Smooth muscle cell (in vitro differentiated cells): ENCODE data around the gene KRTAP9-4. TPM values are rescaled to one million over a fixed set of nuclear protein-coding genes. Genes with fewer than 3 reads are reported as not detected.

Experiments
- DNase-seq: peaks from one replicate; lab custom pipeline; 2025; ENCODE audit not compliant: unreplicated experiment; lab: John Stamatoyannopoulos, UW
- H2AFZ ChIP-seq: fragments of 200-600 bp; sonication (generic); 2 replicates; pipeline ENCODE4 v1.6.0; 2016; ENCODE audit warnings: antibody characterized with exemption, low read depth, mild to moderate bottlenecking
- H3F3A ChIP-seq: fragments of 200-600 bp; sonication (generic); 2 replicates; pipeline ENCODE4 v1.6.0; 2017; ENCODE audit warnings: antibody characterized with exemption, low read depth
- H3K27ac ChIP-seq: fragments of 200-600 bp; sonication (generic); 2 replicates; pipeline ENCODE4 v1.5.1; 2016; ENCODE audit warnings: low read depth, mild to moderate bottlenecking
- H3K27me3 ChIP-seq: fragments of 200-600 bp; sonication (generic); 2 replicates; pipeline ENCODE4 v1.6.1; 2016; ENCODE audit warnings: low read depth, mild to moderate bottlenecking
- H3K36me3 ChIP-seq: fragments of 200-600 bp; sonication (generic); 2 replicates; pipeline ENCODE4 v1.5.1; 2016; ENCODE audit warnings: low read depth
- H3K4me1 ChIP-seq: fragments of 200-600 bp; sonication (generic); 2 replicates; pipeline ENCODE4 v1.5.1; 2016; ENCODE audit warnings: low read depth
- H3K4me2 ChIP-seq: fragments of 200-600 bp; sonication (generic); 2 replicates; pipeline ENCODE4 v1.6.0; 2016; ENCODE audit warnings: mild to moderate bottlenecking
- H3K4me3 ChIP-seq: fragments of 200-600 bp; sonication (generic); 2 replicates; pipeline ENCODE4 v1.5.1; 2016; ENCODE audit warnings: mild to moderate bottlenecking
- H3K79me2 ChIP-seq: fragments of 200-600 bp; sonication (generic); 2 replicates; pipeline ENCODE4 v1.6.0; 2016; ENCODE audit warnings: low read depth, mild to moderate bottlenecking
- H3K9ac ChIP-seq: fragments of 200-600 bp; sonication (generic); 2 replicates; pipeline ENCODE4 v1.6.0; 2016; ENCODE audit warnings: low read depth
- H3K9me3 ChIP-seq: fragments of 200-600 bp; sonication (generic); replicated peaks from 2 replicates; pipeline ENCODE4 v1.5.1; 2016; ENCODE audit warnings: low read depth
- H4K20me1 ChIP-seq: fragments of 200-600 bp; sonication (generic); 2 replicates; pipeline ENCODE4 v1.6.0; 2016; ENCODE audit warnings: low read depth
- WGBS: methylation state at CpG from one replicate; pipeline ENCODE4 v1.1.7; 2016; ENCODE audit warnings: low lambda C conversion rate; 5-methylcytosine and 5-hydroxymethylcytosine counted together
- polyA plus RNA-seq: library from polyadenylated mRNA; unstranded; fragments of >200 nt; fragmentation: Nextera tagmentation; extraction: Ambion mirVana; gene quantifications from 2 replicates; pipeline ENCODE4 v1.2.1, GENCODE V29; 2016
- small RNA-seq: library from RNA; depleted of rRNA; stranded (forward); fragments of <200 nt; gene quantifications from one replicate; pipeline ENCODE3, GENCODE V24; 2014
- total RNA-seq: library from RNA; depleted of rRNA; stranded (reverse); fragments of >200 nt; gene quantifications from 2 replicates; pipeline ENCODE4 v1.2.3, GENCODE V29; 2014
- TF ChIP-seq, protein P1 (sequence below): fragments of 200-600 bp; sonication (generic); IDR thresholded peaks from 2 replicates; pipeline ENCODE4 v1.5.1; 2017; ENCODE audit warnings: borderline replicate concordance, mild to moderate bottlenecking, antibody characterized with exemption; ENCODE audit not compliant: insufficient read depth, poor library complexity, severe bottlenecking

Gene KRTAP9-4
- total and polyA plus RNA-seq, 2 experiments from 2014 or later: not detected

DNA sequence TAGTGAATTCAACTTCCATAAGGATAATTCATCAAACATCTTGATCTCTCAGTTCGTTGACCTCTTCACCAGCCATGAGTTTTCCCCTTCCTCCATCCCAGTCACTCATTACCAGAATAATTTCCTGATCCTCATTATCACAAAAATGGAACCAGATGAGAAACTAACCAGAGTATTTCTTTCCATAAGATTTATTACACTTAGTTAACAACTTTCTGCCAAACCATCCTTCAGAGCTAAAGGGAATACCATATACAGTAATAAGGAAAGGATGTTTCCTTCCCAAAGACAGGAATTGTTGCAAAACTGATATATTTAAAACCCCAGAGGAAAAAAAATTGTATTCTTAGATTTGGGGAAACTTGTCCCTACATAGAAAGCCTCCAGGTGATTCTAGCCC is 44.5 kb downstream of the KRTAP9-4 start:
- no peaks in the 10 kb centered on the region for H3K27me3 ChIP-seq
- no peak overlapping the region for H3K4me3 ChIP-seq
- H3K4me1 ChIP-seq: no peaks in the 10 kb centered on the region
- H3K79me2 ChIP-seq: no peaks in the 10 kb centered on the region
- H3K27ac ChIP-seq: no peak overlapping the region
- no peaks in the 10 kb centered on the region for H3F3A ChIP-seq
- no peaks in the 10 kb centered on the region for H3K9me3 ChIP-seq
- H3K36me3 ChIP-seq: no peaks in the 10 kb centered on the region
- DNase-seq: no peak
- WGBS: 100% methylated on average over 1 of the region's 1 CpG
- H2AFZ ChIP-seq: no peak overlapping the region
- no peak overlapping the region for H3K4me2 ChIP-seq
- no peak overlapping the region for H3K9ac ChIP-seq
- TF ChIP-seq, protein P1, sequence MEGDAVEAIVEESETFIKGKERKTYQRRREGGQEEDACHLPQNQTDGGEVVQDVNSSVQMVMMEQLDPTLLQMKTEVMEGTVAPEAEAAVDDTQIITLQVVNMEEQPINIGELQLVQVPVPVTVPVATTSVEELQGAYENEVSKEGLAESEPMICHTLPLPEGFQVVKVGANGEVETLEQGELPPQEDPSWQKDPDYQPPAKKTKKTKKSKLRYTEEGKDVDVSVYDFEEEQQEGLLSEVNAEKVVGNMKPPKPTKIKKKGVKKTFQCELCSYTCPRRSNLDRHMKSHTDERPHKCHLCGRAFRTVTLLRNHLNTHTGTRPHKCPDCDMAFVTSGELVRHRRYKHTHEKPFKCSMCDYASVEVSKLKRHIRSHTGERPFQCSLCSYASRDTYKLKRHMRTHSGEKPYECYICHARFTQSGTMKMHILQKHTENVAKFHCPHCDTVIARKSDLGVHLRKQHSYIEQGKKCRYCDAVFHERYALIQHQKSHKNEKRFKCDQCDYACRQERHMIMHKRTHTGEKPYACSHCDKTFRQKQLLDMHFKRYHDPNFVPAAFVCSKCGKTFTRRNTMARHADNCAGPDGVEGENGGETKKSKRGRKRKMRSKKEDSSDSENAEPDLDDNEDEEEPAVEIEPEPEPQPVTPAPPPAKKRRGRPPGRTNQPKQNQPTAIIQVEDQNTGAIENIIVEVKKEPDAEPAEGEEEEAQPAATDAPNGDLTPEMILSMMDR: no peak
- no peaks in the 10 kb centered on the region for H4K20me1 ChIP-seq

DNA sequence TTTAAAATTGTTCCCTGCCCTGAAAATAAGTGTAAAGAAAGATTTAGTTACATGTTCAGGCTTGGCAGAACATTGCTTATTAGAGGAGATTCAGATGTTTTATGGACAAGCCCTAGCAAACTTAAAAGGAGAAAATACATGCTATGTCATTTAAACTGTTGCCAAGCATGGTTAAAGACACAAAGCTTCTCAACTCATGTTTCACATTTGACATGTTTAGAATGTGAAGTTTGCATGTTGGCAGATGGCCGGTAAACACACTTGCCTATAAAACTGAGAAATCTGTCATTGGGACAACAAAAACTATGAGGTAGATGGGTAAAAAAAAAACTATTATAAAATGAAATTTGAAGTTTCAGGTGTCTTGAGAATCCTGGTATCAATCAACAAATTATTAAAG is 47.4 kb downstream of the KRTAP9-4 start:
- Histone ChIP-seq H3K36me3 (no peaks in the 10 kb centered on the region), H3K79me2 (no peaks in the 10 kb centered on the region), H3K4me2 (no peak overlapping the region), H3K9me3 (no peaks in the 10 kb centered on the region), H3K27ac (no peak overlapping the region), H4K20me1 (no peaks in the 10 kb centered on the region), H3K4me1 (no peaks in the 10 kb centered on the region), H3K9ac (no peak overlapping the region), H3F3A (no peaks in the 10 kb centered on the region), H3K27me3 (no peaks in the 10 kb centered on the region), H3K4me3 (no peak overlapping the region), H2AFZ (no peak overlapping the region)
- TF ChIP-seq, protein P1: no peak
- 90% methylated on average over 1 of the region's 1 CpG for WGBS
- no peak for DNase-seq

DNA sequence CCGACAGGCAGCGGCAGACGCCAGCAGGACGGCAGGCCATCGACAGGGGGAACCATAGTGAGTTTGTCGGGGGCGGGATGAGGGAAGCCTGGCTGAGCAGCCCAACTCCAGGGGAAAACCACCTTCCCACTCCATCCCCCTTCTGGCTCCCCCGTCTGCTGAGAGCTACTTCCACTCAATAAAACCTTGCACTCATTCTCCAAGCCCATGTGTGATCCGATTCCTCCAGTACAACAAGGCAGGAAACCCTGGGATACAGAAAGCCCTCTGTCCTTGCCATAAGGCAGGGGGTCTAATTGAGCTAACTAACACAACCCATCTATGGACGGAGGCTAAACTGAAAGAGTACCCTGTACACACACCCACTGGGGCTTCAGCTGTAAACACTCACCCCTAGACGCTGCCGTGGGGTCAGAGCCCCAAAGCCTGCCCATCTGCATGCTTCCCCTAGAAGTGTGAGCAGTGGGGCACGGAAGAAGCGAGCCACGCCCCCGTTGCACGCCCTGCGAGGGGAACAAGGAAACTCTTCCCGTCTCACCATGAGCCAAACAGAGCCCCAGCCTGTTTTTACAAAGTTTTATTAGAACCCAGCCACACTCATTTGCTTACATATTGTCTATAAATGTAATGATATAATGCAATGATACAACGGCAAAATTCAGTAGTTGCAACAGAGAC is 49.1 kb downstream of the KRTAP9-4 start:
- Histone ChIP-seq H3K4me1 (no peaks in the 10 kb centered on the region), H3K4me3 (no peak overlapping the region), H3K36me3 (no peaks in the 10 kb centered on the region), H3K27ac (no peak overlapping the region), H3K4me2 (no peak overlapping the region), H3K79me2 (no peaks in the 10 kb centered on the region), H4K20me1 (no peaks in the 10 kb centered on the region), H3K9me3 (no peaks in the 10 kb centered on the region), H3K27me3 (no peaks in the 10 kb centered on the region), H3K9ac (no peak overlapping the region), H2AFZ (no peak overlapping the region), H3F3A (no peaks in the 10 kb centered on the region)
- WGBS: 94% methylated on average over 20 of the region's 20 CpGs
- TF ChIP-seq, protein P1: no peak
- DNase-seq: no peak

Small RNA genes lying within 50 kb of the gene (small RNA-seq; reads per million reads assigned to genes)
- gene KRTAP9-10P: not detected

Other genes starting within 250 kb of the KRTAP9-4 start
Only the 30 nearest of the 41 such genes appear.
- gene KRTAP2-3, start 189.6 kb upstream of the KRTAP9-4 start, total RNA-seq: 3.5 and 17.3 TPM in 2 replicates
- gene KRTAP2-3, start 189.6 kb upstream of the KRTAP9-4 start, polyA plus RNA-seq: 21.0 and 71.9 TPM in 2 replicates
- not detected in 2 replicates for gene KRTAP2-4, start 183.8 kb upstream of the KRTAP9-4 start, total RNA-seq
- 0.38 TPM in 1 of 2 replicates, not detected in the other for gene KRTAP2-4, start 183.8 kb upstream of the KRTAP9-4 start, polyA plus RNA-seq
- not detected in 2 replicates for gene KRTAP4-7, start 165.5 kb upstream of the KRTAP9-4 start, total RNA-seq
- gene KRTAP4-7, start 165.5 kb upstream of the KRTAP9-4 start, polyA plus RNA-seq: not detected in 2 replicates
- gene KRTAP4-8, start 151.5 kb upstream of the KRTAP9-4 start, total RNA-seq: not detected in 2 replicates
- 0.56 TPM in 1 of 2 replicates, not detected in the other for gene KRTAP4-8, start 151.5 kb upstream of the KRTAP9-4 start, polyA plus RNA-seq
- not detected in 2 replicates for gene KRTAP4-16, start 147.5 kb upstream of the KRTAP9-4 start, total RNA-seq
- not detected in 2 replicates for gene KRTAP4-16, start 147.5 kb upstream of the KRTAP9-4 start, polyA plus RNA-seq
- 1.7 TPM in 1 of 2 replicates, not detected in the other for gene KRTAP4-9, start 144.3 kb upstream of the KRTAP9-4 start, total RNA-seq
- gene KRTAP4-9, start 144.3 kb upstream of the KRTAP9-4 start, polyA plus RNA-seq: not detected in 2 replicates
- gene KRTAP4-11, start 131.3 kb upstream of the KRTAP9-4 start, total RNA-seq: not detected in 2 replicates
- gene KRTAP4-11, start 131.3 kb upstream of the KRTAP9-4 start, polyA plus RNA-seq: not detected in 2 replicates
- gene KRTAP4-12, start 125.5 kb upstream of the KRTAP9-4 start, total RNA-seq: not detected in 2 replicates
- not detected in 2 replicates for gene KRTAP4-12, start 125.5 kb upstream of the KRTAP9-4 start, polyA plus RNA-seq
- not detected in 2 replicates for gene KRTAP4-6, start 109.1 kb upstream of the KRTAP9-4 start, total RNA-seq
- not detected in 2 replicates for gene KRTAP4-6, start 109.1 kb upstream of the KRTAP9-4 start, polyA plus RNA-seq
- not detected in 2 replicates for gene KRTAP4-5, start 99.9 kb upstream of the KRTAP9-4 start, total RNA-seq
- not detected in 2 replicates for gene KRTAP4-5, start 99.9 kb upstream of the KRTAP9-4 start, polyA plus RNA-seq
- not detected in 2 replicates for gene KRTAP4-4, start 88.9 kb upstream of the KRTAP9-4 start, total RNA-seq
- gene KRTAP4-4, start 88.9 kb upstream of the KRTAP9-4 start, polyA plus RNA-seq: not detected in 2 replicates
- not detected in 2 replicates for gene KRTAP4-3, start 81.5 kb upstream of the KRTAP9-4 start, total RNA-seq
- not detected in 2 replicates for gene KRTAP4-3, start 81.5 kb upstream of the KRTAP9-4 start, polyA plus RNA-seq
- not detected in 2 replicates for gene KRTAP4-2, start 71.5 kb upstream of the KRTAP9-4 start, total RNA-seq
- not detected in 2 replicates for gene KRTAP4-2, start 71.5 kb upstream of the KRTAP9-4 start, polyA plus RNA-seq
- gene KRTAP4-1, start 64.8 kb upstream of the KRTAP9-4 start, total RNA-seq: not detected in 2 replicates
- not detected in 2 replicates for gene KRTAP4-1, start 64.8 kb upstream of the KRTAP9-4 start, polyA plus RNA-seq
- gene KRTAP9-1, start 59.8 kb upstream of the KRTAP9-4 start, total RNA-seq: not detected in 2 replicates
- gene KRTAP9-1, start 59.8 kb upstream of the KRTAP9-4 start, polyA plus RNA-seq: not detected in 2 replicates
- gene KRTAP9-2, start 23.0 kb upstream of the KRTAP9-4 start, total RNA-seq: not detected in 2 replicates
- gene KRTAP9-2, start 23.0 kb upstream of the KRTAP9-4 start, polyA plus RNA-seq: not detected in 2 replicates
- gene KRTAP9-3, start 17.2 kb upstream of the KRTAP9-4 start, total RNA-seq: not detected in 2 replicates
- gene KRTAP9-3, start 17.2 kb upstream of the KRTAP9-4 start, polyA plus RNA-seq: not detected in 2 replicates
- gene KRTAP9-8, start 11.7 kb upstream of the KRTAP9-4 start, total RNA-seq: not detected in 2 replicates
- gene KRTAP9-8, start 11.7 kb upstream of the KRTAP9-4 start, polyA plus RNA-seq: not detected in 2 replicates
- not detected in 2 replicates for gene KRTAP9-9, start 5.7 kb downstream of the KRTAP9-4 start, total RNA-seq
- not detected in 2 replicates for gene KRTAP9-9, start 5.7 kb downstream of the KRTAP9-4 start, polyA plus RNA-seq
- not detected in 2 replicates for gene KRTAP9-6, start 15.7 kb downstream of the KRTAP9-4 start, total RNA-seq
- gene KRTAP9-6, start 15.7 kb downstream of the KRTAP9-4 start, polyA plus RNA-seq: not detected in 2 replicates
- not detected in 2 replicates for gene KRTAP9-7, start 26.0 kb downstream of the KRTAP9-4 start, total RNA-seq
- gene KRTAP9-7, start 26.0 kb downstream of the KRTAP9-4 start, polyA plus RNA-seq: not detected in 2 replicates
- not detected in 2 replicates for gene KRTAP29-1, start 53.2 kb downstream of the KRTAP9-4 start, total RNA-seq
- not detected in 2 replicates for gene KRTAP29-1, start 53.2 kb downstream of the KRTAP9-4 start, polyA plus RNA-seq
- not detected in 2 replicates for gene KRTAP16-1, start 59.6 kb downstream of the KRTAP9-4 start, total RNA-seq
- gene KRTAP16-1, start 59.6 kb downstream of the KRTAP9-4 start, polyA plus RNA-seq: not detected in 2 replicates
- gene KRTAP17-1, start 66.0 kb downstream of the KRTAP9-4 start, total RNA-seq: not detected in 2 replicates
- not detected in 2 replicates for gene KRTAP17-1, start 66.0 kb downstream of the KRTAP9-4 start, polyA plus RNA-seq
- gene KRT33A, start 101.1 kb downstream of the KRTAP9-4 start, total RNA-seq: 0.09 TPM in 1 of 2 replicates, not detected in the other
- gene KRT33A, start 101.1 kb downstream of the KRTAP9-4 start, polyA plus RNA-seq: not detected in 2 replicates
- 2.3 and 2.7 TPM in 2 replicates for gene KRT33B, start 120.1 kb downstream of the KRTAP9-4 start, total RNA-seq
- gene KRT33B, start 120.1 kb downstream of the KRTAP9-4 start, polyA plus RNA-seq: 1.1 and 1.8 TPM in 2 replicates
- 18.6 and 23.1 TPM in 2 replicates for gene KRT34, start 132.6 kb downstream of the KRTAP9-4 start, total RNA-seq
- 5.3 and 8.5 TPM in 2 replicates for gene KRT34, start 132.6 kb downstream of the KRTAP9-4 start, polyA plus RNA-seq
- not detected in 2 replicates for gene KRT31, start 147.9 kb downstream of the KRTAP9-4 start, total RNA-seq
- not detected in 2 replicates for gene KRT31, start 147.9 kb downstream of the KRTAP9-4 start, polyA plus RNA-seq
- 0.18 and 0.40 TPM in 2 replicates for gene KRT37, start 174.9 kb downstream of the KRTAP9-4 start, total RNA-seq
- gene KRT37, start 174.9 kb downstream of the KRTAP9-4 start, polyA plus RNA-seq: not detected in 2 replicates
- gene KRT38, start 191.3 kb downstream of the KRTAP9-4 start, total RNA-seq: not detected in 2 replicates
- gene KRT38, start 191.3 kb downstream of the KRTAP9-4 start, polyA plus RNA-seq: not detected in 2 replicates